ENCODE data around the gene ZNF829.

Gene ZNF829

DNA sequence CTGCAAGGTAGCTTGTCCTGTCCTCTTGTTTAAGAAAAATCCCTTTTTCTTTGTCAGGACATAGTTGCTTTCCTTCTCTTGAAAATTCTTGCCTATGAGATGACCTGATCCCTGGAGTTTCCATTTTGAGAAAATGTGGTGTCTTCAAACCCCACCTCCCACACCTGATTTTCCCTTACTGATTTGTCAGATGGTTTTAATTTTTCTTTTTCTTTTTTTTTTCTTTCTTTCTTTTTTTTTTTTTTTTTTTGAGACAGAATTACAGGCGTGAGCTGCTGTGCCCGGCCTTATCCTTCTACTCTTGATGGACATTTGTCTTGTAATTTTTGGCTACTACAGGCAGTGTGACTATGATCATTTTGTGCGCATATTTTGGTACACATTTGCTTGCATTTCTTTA lies 64.2 kb downstream of the ZNF829 start:
- H3K4me3 ChIP-seq (replicated peaks in 1 of 2; ENCODE audit: low read depth in 2 of 2, low read length in 2 of 2) = peak overlapping the region in 1 of 2 donors; percentile 78
- DNase-seq (ENCODE audit: low read depth in 2 of 2) = no peak
- TF ChIP-seq, protein P1, sequence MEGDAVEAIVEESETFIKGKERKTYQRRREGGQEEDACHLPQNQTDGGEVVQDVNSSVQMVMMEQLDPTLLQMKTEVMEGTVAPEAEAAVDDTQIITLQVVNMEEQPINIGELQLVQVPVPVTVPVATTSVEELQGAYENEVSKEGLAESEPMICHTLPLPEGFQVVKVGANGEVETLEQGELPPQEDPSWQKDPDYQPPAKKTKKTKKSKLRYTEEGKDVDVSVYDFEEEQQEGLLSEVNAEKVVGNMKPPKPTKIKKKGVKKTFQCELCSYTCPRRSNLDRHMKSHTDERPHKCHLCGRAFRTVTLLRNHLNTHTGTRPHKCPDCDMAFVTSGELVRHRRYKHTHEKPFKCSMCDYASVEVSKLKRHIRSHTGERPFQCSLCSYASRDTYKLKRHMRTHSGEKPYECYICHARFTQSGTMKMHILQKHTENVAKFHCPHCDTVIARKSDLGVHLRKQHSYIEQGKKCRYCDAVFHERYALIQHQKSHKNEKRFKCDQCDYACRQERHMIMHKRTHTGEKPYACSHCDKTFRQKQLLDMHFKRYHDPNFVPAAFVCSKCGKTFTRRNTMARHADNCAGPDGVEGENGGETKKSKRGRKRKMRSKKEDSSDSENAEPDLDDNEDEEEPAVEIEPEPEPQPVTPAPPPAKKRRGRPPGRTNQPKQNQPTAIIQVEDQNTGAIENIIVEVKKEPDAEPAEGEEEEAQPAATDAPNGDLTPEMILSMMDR (IDR thresholded peaks at IDR 0.05; ENCODE audit: low read depth, low read length) = no peak

GRCh38 chr19:36850559-36851442 lies 65.3 kb downstream of the ZNF829 start, which contains the start of gene ZNF345:
TSS of gene ZNF345 (plus strand) at chr19:36850876. CDS start at chr19:36876831, 25,955 bp downstream.
- peak within 1 kb of the TSS; percentile 78 to 84 for H3K4me3 ChIP-seq (replicated peaks in 1 of 2; ENCODE audit: low read depth in 2 of 2, low read length in 2 of 2)
- TF ChIP-seq, protein P1 (IDR thresholded peaks at IDR 0.05; ENCODE audit: low read depth, low read length) = no peak
- peak; percentile 96 to 97 for DNase-seq (ENCODE audit: low read depth in 2 of 2)

DNA sequence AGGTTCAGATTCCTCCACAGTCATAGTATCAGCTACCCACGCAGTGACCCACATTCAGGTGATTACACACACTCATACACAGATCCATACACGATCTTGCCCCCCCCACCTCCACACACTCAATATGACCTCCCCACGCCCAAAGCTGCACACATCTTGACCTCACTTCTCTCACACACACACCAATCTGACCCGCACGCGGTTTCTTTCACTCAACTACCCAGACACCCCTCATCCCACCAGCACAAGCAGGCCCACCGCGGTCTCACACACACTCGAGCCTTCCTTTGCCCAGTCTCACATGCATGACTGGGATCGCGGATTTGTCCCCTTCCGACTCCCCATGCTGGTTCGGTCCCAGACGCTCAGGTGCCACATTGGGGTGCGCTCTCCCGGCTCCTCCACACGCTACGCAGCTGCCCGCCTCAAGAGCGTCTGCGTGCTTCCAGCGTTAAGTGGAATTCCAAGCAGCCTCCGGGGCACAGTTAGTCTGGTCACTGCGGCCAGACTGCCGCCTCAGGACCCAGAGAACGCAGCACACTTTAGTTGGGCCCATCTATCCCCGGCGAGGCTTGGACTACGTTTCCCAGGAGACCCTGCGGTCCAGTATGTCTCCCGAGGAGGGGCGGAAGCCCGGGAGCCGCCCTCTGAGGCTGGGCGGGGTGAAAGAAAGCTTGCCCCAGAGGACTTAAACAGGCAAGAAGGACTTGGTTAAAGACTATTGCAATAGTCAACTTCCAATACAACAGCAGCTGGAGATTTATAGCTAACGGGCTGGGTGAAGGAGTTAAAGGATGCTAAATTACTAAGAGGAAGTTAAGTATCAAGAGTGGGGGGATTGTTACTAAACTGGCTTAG lies 66.2 kb downstream of the ZNF829 start:
- peak overlapping the region; percentile 78 to 84 for H3K4me3 ChIP-seq (replicated peaks in 1 of 2; ENCODE audit: low read depth in 2 of 2, low read length in 2 of 2)
- peak; percentile 93 to 95 for DNase-seq (ENCODE audit: low read depth in 2 of 2)
- TF ChIP-seq, protein P1 (IDR thresholded peaks at IDR 0.05; ENCODE audit: low read depth, low read length) = no peak

DNA sequence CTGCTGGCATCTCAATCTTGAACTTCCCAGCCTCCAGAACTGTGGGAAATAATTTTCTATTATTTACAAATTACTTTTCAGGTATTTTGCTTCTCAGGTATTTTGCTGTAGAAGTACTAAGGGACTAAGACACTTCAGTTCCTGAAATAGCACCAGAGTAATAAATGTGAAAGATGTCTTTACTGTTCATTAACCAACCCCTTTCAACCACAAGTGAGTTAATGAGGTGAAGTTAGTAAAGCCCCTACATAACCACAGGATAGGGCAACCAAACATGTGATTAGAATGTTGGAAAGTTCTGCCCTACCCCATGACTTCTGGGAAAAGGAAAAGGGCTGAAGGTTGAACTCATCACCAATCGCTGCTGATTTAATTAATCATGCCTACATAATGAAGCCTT lies 68.1 kb downstream of the ZNF829 start:
- TF ChIP-seq, protein P1 (IDR thresholded peaks at IDR 0.05; ENCODE audit: low read depth, low read length) = no peak
- H3K4me3 ChIP-seq (replicated peaks in 1 of 2; ENCODE audit: low read depth in 2 of 2, low read length in 2 of 2) = no peak overlapping the region
- DNase-seq (ENCODE audit: low read depth in 2 of 2) = no peak

DNA sequence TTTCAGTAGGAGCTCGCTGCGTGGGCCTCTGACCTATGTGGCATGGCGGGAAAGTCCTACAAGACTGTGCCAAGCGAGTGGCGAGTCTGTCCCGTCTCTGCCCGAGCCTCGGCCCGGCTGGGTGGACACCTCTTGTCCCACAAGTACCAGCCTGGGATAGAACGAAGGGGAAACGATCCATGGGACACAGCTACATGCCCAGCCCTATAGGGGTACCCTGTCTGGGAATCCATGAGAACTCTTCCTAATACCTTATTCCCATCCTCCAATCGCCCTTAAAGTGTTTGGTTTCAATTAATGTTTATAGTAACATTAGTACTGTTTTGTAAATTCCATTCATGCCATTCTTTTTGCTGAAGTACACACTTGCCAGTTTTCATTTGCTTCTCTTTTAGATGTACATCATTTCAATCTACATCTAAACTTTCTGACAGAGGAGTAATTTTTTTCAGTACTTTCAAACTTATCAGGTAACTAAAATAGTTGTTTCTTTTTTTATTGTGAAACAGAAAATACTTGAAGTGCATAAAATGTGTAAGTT lies 77.2 kb downstream of the ZNF829 start:
- peak in 1 of 2 donors; percentile 22 for DNase-seq (ENCODE audit: low read depth in 2 of 2)
- peak overlapping the region; percentile 73 to 82 for H3K4me3 ChIP-seq (replicated peaks in 1 of 2; ENCODE audit: low read depth in 2 of 2, low read length in 2 of 2)
- TF ChIP-seq, protein P1 (IDR thresholded peaks at IDR 0.05; ENCODE audit: low read depth, low read length) = no peak
